Hepatocyte (in vitro differentiated cells): ENCODE data around the gene TRAF5. TPM values are rescaled to one million over a fixed set of nuclear protein-coding genes. Genes with fewer than 3 reads are reported as not detected.

Source experiments
- DNase-seq: peaks from one replicate; pipeline ENCODE4 v3.0.0-alpha.2; 2016; ENCODE audit warnings: low spot score
- H2AFZ ChIP-seq: fragments of 200-600 bp; sonication (generic); 2 replicates; pipeline ENCODE4 v1.6.0; 2016; ENCODE audit warnings: antibody characterized with exemption, mild to moderate bottlenecking
- H3K27ac ChIP-seq: fragments of 200-600 bp; sonication (generic); 2 replicates; pipeline ENCODE4 v1.5.1; 2016; ENCODE audit warnings: mild to moderate bottlenecking
- H3K27me3 ChIP-seq: fragments of 200-600 bp; sonication (generic); 2 replicates; pipeline ENCODE4 v1.6.1; 2016
- H3K36me3 ChIP-seq: fragments of 200-600 bp; sonication (generic); replicated peaks from 2 replicates; pipeline ENCODE4 v1.5.1; 2016; ENCODE audit warnings: low read depth; ENCODE audit not compliant: insufficient read depth
- H3K4me1 ChIP-seq: fragments of 200-600 bp; sonication (generic); 2 replicates; pipeline ENCODE4 v1.5.1; 2016; ENCODE audit warnings: mild to moderate bottlenecking, moderate library complexity; ENCODE audit not compliant: insufficient read depth
- H3K4me2 ChIP-seq: fragments of 200-600 bp; sonication (generic); 2 replicates; pipeline ENCODE4 v1.6.0; 2016
- H3K4me3 ChIP-seq: fragments of 200-600 bp; sonication (generic); 2 replicates; pipeline ENCODE4 v1.5.1; 2016; ENCODE audit warnings: mild to moderate bottlenecking
- H3K79me2 ChIP-seq: fragments of 200-600 bp; sonication (generic); 2 replicates; pipeline ENCODE4 v1.6.0; 2017; ENCODE audit warnings: mild to moderate bottlenecking
- H3K9me2 ChIP-seq: fragments of 200-600 bp; sonication (generic); replicated peaks from 2 replicates; pipeline ENCODE4 v1.6.0; 2017; ENCODE audit warnings: mild to moderate bottlenecking; ENCODE audit not compliant: insufficient read depth
- H3K9me3 ChIP-seq: fragments of 200-600 bp; sonication (generic); 2 replicates; pipeline ENCODE4 v1.5.1; 2016; ENCODE audit warnings: low read depth, mild to moderate bottlenecking
- H4K20me1 ChIP-seq: fragments of 200-600 bp; sonication (generic); 2 replicates; pipeline ENCODE4 v1.6.0; 2016; ENCODE audit warnings: mild to moderate bottlenecking; ENCODE audit not compliant: insufficient read depth, poor library complexity, severe bottlenecking
- CTCF ChIP-seq: fragments of 200-600 bp; sonication (generic); IDR thresholded peaks from 2 replicates; pipeline ENCODE4 v1.5.1; 2016; ENCODE audit warnings: antibody characterized with exemption, mild to moderate bottlenecking; ENCODE audit not compliant: poor library complexity
- EZH2 ChIP-seq: fragments of 200-600 bp; sonication (generic); IDR thresholded peaks from 2 replicates; pipeline ENCODE4 v1.6.1; 2016; ENCODE audit warnings: antibody characterized with exemption, mild to moderate bottlenecking, borderline replicate concordance
- EZH2phosphoT487 ChIP-seq: fragments of 200-600 bp; sonication (generic); IDR thresholded peaks from one replicate; pipeline ENCODE4 v1.6.1; 2018; ENCODE audit warnings: antibody characterized with exemption, mild to moderate bottlenecking, low read depth, moderate library complexity; ENCODE audit not compliant: unreplicated experiment, severe bottlenecking
- WGBS: methylation state at CpG from one replicate; pipeline ENCODE4 v1.1.6; 2016; ENCODE audit warnings: low lambda C conversion rate; ENCODE audit errors: missing lambda C conversion rate; 5-methylcytosine and 5-hydroxymethylcytosine counted together
- polyA plus RNA-seq: library from polyadenylated mRNA; unstranded; fragments of >200 nt; fragmentation: Nextera tagmentation; extraction: Ambion mirVana; gene quantifications from 2 replicates; pipeline ENCODE4 v1.2.1, GENCODE V29; 2016
- total RNA-seq: library from RNA; depleted of rRNA; stranded (reverse); fragments of >200 nt; gene quantifications from 2 replicates; pipeline ENCODE4 v1.2.3, GENCODE V29; 2014

Gene TRAF5
- total and polyA plus RNA-seq, 2 experiments from 2014 or later, result 3.9 to 8.8 TPM

GRCh38 chr1:211327346-211327921 is 801 bp downstream of the TRAF5 start:
- DNase-seq, result peak; percentile 67
- WGBS, result 7% methylated on average over 16 of the region's 16 CpGs
- no peaks in the 10 kb centered on the region for H3K9me2 ChIP-seq
- H3K27me3 ChIP-seq, result no peaks in the 10 kb centered on the region
- peaks cover 18% of the 10 kb centered on the region for H3K4me1 ChIP-seq
- H3K9me3 ChIP-seq, result no peaks in the 10 kb centered on the region
- H3K4me3 ChIP-seq, result peak overlapping the region; percentile 94
- no peaks in the 10 kb centered on the region for H4K20me1 ChIP-seq
- peaks cover 47% of the 10 kb centered on the region for H3K79me2 ChIP-seq
- H3K36me3 ChIP-seq, result no peaks in the 10 kb centered on the region
- TF ChIP-seq CTCF, result no peak
- TF ChIP-seq EZH2phosphoT487, result no peak
- TF ChIP-seq EZH2, result no peak
- H3K27ac ChIP-seq, result peak overlapping the region; percentile 84
- peak overlapping the region; percentile 99 for H2AFZ ChIP-seq
- peak overlapping the region; percentile 96 for H3K4me2 ChIP-seq

DNA sequence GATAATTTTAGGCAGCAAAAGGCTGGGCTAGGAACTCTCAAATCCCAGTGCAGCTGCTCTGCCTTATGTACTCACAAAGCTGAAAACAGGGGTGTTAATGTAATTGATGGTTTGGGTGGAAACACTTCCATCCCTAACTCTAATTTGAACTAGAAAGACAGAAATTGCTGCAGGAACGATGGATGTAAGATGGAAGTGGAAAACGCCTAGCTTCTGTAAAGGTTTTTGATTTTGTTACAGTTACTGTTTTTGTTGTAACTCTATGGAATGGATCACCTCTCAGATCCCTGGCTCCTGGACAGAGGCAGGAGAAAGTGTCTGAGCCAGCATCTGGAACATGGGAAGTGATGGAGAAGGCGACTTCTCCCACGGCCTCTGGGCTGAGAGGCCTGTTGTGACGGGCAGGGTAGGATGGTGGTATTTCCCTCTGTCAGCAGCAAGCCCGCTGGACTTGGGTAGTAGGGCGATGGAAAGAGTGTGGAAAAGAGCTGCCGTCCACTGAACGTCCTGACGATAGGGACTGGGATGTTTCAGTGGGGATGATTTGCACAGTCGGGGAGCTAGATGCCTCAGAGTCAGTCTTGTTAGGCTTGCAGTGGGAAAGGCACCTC is 1.6 kb downstream of the TRAF5 start:
- Histone ChIP-seq H2AFZ (no peak overlapping the region), H3K79me2 (peaks cover 51% of the 10 kb centered on the region)

GRCh38 chr1:211328866-211329475 is 2.3 kb downstream of the TRAF5 start:
- Histone ChIP-seq H3K9me3 (no peaks in the 10 kb centered on the region), H3K79me2 (peaks cover 51% of the 10 kb centered on the region), H3K27ac (no peak overlapping the region), H4K20me1 (no peaks in the 10 kb centered on the region), H3K9me2 (no peaks in the 10 kb centered on the region), H3K36me3 (no peaks in the 10 kb centered on the region), H3K27me3 (no peaks in the 10 kb centered on the region), H3K4me1 (peaks cover 18% of the 10 kb centered on the region), H2AFZ (no peak overlapping the region), H3K4me3 (no peak overlapping the region), H3K4me2 (no peak overlapping the region)
- WGBS, result 91% methylated on average over 6 of the region's 6 CpGs
- no peak for DNase-seq
- TF ChIP-seq EZH2 (no peak), CTCF (no peak), EZH2phosphoT487 (no peak)

More for the DNA sequence above, 1.6 kb downstream of the TRAF5 start:
- peaks cover 18% of the 10 kb centered on the region for H3K4me1 ChIP-seq
- DNase-seq, result no peak
- no peaks in the 10 kb centered on the region for H3K27me3 ChIP-seq
- 93% methylated on average over 11 of the region's 11 CpGs for WGBS
- no peak overlapping the region for H3K4me3 ChIP-seq
- no peak overlapping the region for H3K27ac ChIP-seq
- H3K36me3 ChIP-seq, result no peaks in the 10 kb centered on the region
- TF ChIP-seq EZH2phosphoT487, result no peak
- no peak for TF ChIP-seq CTCF
- no peak for TF ChIP-seq EZH2
- H3K9me3 ChIP-seq, result no peaks in the 10 kb centered on the region
- H4K20me1 ChIP-seq, result no peaks in the 10 kb centered on the region
- H3K9me2 ChIP-seq, result no peaks in the 10 kb centered on the region
- peak overlapping the region; percentile 96 for H3K4me2 ChIP-seq
